Activated T-cell treated with anti-CD3 and anti-CD28 coated beads, Interleukin-2, amount 50 U/mL, for 4 hours (primary cell): ENCODE results near the gene MDH2. TPM values are rescaled to one million over a fixed set of nuclear protein-coding genes. Genes with fewer than 3 reads are reported as not detected.
A peak's percentile ranks its signal among the peaks of the same experiment; 100 is the strongest.
"Not testable (repeated sequence)": the region's sequence is repeated elsewhere in the genome, so short reads cannot be mapped to it uniquely, and the experiment has no call there.

Experiments
- ATAC-seq, 2 donors: fragments of 200-7000 bp; cut with Tn5 transposase; one replicate each; pipeline ENCODE4 v1.10.0; 2021
- DNase-seq: peaks from one replicate; pipeline ENCODE4 v3.0.0-alpha.2; 2020
- H3K27me3 Mint-ChIP-seq: one replicate; pipeline ENCODE4 v1.8.0; 2021; ENCODE audit warnings: low read depth, mixed read lengths
- H3K36me3 Mint-ChIP-seq: one replicate; pipeline ENCODE4 v1.8.0; 2022; ENCODE audit warnings: mixed read lengths; ENCODE audit not compliant: insufficient read depth
- H3K4me1 Mint-ChIP-seq: one replicate; pipeline ENCODE4 v1.8.0; 2021; ENCODE audit warnings: low read depth, mixed read lengths
- H3K4me3 Mint-ChIP-seq: one replicate; pipeline ENCODE4 v1.8.0; 2021; ENCODE audit warnings: mild to moderate bottlenecking, moderate library complexity, mixed read lengths
- H3K9me3 Mint-ChIP-seq: one replicate; pipeline ENCODE4 v1.8.0; 2021; ENCODE audit warnings: mixed read lengths
- total RNA-seq, 3 donors: library from RNA; stranded (reverse); gene quantifications; one replicate each; pipeline ENCODE4 v1.2.1, GENCODE V29; 2021

MDH2 gene, protein sequence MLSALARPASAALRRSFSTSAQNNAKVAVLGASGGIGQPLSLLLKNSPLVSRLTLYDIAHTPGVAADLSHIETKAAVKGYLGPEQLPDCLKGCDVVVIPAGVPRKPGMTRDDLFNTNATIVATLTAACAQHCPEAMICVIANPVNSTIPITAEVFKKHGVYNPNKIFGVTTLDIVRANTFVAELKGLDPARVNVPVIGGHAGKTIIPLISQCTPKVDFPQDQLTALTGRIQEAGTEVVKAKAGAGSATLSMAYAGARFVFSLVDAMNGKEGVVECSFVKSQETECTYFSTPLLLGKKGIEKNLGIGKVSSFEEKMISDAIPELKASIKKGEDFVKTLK
- 100 to 1,000 TPM; 274 to 310 (median 296) TPM for total RNA-seq

DNA sequence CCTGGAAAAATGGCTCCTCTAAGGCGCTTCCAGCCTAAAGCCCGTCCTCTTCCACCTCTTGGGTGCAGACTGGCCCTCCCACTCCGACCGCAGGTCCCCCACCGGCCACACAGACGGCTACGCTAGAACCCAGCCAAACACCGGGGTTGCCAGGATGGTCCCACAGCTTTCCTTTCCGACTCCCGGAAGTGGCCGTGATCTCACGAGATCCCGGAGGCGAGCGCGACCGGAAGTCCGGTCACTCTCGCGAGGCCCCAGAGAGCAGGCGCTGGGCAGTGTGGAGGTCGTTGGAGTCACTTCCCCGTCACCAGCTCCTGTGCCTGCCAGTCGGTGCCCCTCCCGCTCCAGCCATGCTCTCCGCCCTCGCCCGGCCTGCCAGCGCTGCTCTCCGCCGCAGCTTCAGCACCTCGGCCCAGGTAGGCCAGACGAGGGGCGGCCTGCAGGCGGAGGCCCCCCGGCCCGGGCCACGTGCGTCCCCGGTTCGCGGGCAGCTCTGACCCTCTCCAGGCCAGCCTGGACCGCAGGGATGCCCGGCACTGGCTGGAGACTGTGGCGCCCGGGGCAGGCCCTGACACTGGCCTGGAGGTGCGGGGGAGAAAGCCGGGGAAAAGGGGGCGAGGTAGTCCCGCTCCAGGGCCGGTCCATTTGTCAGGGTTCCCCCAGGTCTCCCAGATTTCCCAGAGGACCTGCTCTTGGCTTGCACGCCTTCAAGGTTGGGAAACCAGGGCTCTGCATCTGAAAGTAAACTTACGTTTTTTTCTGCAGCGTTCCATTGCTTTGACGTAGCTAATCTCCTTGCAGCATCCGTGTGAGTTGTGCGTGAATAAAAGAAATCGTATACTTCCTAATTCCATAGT lies at the start of gene MDH2, which contains the start of gene STYXL1:
TSS of gene MDH2 (plus strand) at position 296 of the 857 bp plus-strand sequence. CDS start at position 351, 55 bp downstream.
TSS of gene STYXL1 (minus strand) at position 190 of the 857 bp plus-strand sequence. CDS start 17,477 bp downstream, outside the sequence.
- Mint-ChIP-seq H3K9me3 (no peaks in the 10 kb centered on the region), H3K4me1 (peaks cover 51% of the 10 kb centered on the region), H3K4me3 (peak within 1 kb of the TSS; percentile 98), H3K36me3 (peaks cover 28% of the 10 kb centered on the region), H3K27me3 (no peaks in the 10 kb centered on the region)
- DNase-seq (peak; percentile 78), ATAC-seq (peak; percentile 96)

DNA sequence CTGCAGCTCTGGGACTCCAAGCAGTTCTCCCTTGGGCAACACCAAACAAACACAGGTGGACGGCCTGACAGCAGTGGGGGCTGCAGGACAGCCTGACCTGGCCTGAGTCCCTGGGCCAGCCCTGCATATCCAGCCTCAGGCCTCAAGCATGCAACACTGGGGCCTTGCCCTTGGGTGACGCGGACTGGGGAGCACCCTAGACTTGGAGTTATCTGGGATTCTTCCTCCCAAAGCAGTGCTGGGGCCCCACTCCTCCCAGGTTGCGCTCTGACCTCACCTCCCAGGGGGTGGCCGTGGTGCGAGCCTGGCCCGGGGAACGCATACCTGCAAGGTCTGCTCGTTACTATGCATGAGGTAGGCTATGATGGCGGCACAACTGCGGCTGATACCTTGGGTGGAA lies 47.3 kb upstream of the MDH2 start:
- no peak for DNase-seq
- ATAC-seq, result no peak
- no peak overlapping the region for H3K4me3 Mint-ChIP-seq
- H3K36me3 Mint-ChIP-seq, result peaks cover 15% of the 10 kb centered on the region
- peaks cover 16% of the 10 kb centered on the region for H3K4me1 Mint-ChIP-seq
- no peaks in the 10 kb centered on the region for H3K9me3 Mint-ChIP-seq
- no peaks in the 10 kb centered on the region for H3K27me3 Mint-ChIP-seq

DNA sequence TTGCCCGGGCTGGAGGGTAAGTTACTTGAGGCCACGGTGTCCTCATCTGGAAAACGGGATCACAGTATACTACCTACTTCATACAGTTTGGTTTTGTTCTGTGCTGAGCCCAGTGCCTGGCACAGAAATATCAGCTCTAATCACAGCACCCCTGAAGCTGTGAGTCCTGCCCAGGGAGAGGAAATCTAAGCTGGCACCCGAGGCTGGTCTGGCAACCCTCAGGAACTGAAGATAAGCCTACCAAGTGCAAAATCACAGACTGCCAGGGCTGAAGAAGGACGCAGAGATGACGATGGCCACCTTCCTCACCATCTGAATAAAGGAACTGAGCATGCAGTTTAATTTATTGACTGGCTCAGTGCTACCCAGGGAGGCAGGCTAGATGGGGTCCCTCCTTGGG lies 45.8 kb upstream of the MDH2 start:
- Mint-ChIP-seq H3K27me3 (no peaks in the 10 kb centered on the region), H3K4me1 (peaks cover 10% of the 10 kb centered on the region), H3K4me3 (no peak overlapping the region), H3K36me3 (peaks cover 10% of the 10 kb centered on the region), H3K9me3 (no peaks in the 10 kb centered on the region)
- DNase-seq, result no peak
- no peak for ATAC-seq

DNA sequence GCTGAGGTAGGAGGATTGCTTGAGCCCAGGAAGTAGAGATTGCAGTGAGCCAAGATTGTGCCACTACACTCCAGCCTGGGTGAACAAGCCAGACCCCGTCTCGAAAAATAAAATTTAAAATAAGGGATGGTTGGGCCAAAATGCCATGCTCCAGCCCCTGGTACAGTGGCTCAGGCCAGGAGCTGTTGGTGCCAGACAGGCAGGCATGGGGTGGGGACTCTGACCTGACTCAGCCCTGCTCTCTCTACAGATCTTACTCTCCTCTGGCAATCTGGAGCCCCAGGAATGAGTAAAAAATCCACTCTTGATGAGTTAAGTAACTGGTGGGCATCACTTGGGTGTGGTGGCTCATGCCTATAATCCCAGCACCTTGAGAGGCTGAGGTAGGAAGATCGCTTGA lies 45.1 kb upstream of the MDH2 start:
- no peak for ATAC-seq
- H3K27me3 Mint-ChIP-seq, result no peaks in the 10 kb centered on the region
- H3K4me1 Mint-ChIP-seq, result peaks cover 4% of the 10 kb centered on the region
- no peak for DNase-seq
- H3K36me3 Mint-ChIP-seq, result peaks cover 10% of the 10 kb centered on the region
- H3K9me3 Mint-ChIP-seq, result no peaks in the 10 kb centered on the region
- H3K4me3 Mint-ChIP-seq, result no peak overlapping the region

DNA sequence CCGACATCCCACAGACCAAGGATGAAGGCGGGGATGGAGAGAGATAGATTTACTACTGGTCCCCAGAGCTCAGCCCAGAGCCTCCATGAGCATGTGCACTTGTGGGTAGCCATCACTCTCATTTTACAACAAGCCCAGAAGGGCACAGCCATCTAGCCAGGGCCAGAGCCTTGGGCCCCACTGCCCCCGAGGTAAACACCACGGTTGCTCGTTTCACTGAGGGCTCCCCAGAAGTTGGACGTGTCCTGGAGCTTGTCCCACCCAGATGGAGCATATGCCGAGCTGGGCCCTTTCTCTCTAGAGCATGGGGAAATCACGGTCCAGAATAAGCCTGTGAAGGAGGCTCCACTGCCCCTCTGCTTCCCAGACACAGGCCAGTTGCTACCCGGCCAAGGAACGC lies 44.6 kb upstream of the MDH2 start:
- Mint-ChIP-seq H3K4me3 (no peak overlapping the region), H3K4me1 (peaks cover 7% of the 10 kb centered on the region), H3K27me3 (no peaks in the 10 kb centered on the region), H3K36me3 (peaks cover 10% of the 10 kb centered on the region), H3K9me3 (no peaks in the 10 kb centered on the region)
- DNase-seq, result no peak
- no peak for ATAC-seq

DNA sequence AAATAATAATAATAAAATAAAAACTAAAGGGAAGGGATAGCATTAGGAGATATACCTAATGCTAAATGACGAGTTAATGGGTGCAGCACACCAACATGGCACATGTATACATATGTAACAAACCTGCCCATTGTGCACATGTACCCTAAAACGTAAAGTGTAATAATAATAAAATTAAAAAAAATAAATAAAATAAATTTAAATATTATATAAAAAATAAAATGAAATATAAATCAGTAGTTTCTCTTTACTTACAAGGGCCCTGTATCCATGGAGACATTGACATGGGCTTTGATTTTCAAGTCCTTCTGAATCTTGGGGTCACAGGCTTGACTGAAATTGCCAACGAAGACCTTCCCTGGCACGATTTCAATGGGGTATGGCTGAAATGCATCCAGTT lies 42.9 kb upstream of the MDH2 start:
- H3K4me3 Mint-ChIP-seq, ATAC-seq, H3K9me3 Mint-ChIP-seq, DNase-seq, H3K27me3 Mint-ChIP-seq: not testable (repeated sequence)
- H3K36me3 Mint-ChIP-seq, result peaks cover 10% of the 10 kb centered on the region
- H3K4me1 Mint-ChIP-seq, result peaks cover 20% of the 10 kb centered on the region

DNA sequence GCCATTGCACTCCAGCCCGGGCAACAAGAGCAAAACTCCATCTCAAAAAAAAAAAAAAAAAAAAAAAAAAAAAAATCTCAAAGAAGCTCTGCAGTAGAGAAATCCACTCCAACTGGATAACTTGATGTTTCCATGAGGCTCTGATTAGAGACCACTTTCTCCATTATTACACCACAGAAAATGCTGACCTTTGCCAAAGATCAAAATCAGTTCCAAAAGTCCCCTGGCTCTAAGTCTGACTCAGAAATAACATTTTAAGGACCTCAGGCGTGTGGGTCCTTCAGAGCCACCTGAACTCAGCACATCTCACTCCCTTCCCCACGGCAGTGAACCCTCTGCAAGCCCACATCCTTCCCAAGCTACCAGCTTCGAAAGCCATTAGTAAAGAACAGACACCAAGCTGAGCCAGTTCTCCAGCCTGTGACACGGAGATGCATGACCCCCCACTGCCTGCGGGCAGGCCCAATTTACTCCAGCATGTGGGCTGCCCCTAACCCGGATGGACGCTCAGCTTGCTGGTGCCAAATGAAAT lies 39.7 kb upstream of the MDH2 start:
- H3K36me3 Mint-ChIP-seq, result peaks cover 7% of the 10 kb centered on the region
- no peaks in the 10 kb centered on the region for H3K9me3 Mint-ChIP-seq
- DNase-seq (no peak), ATAC-seq (no peak)
- H3K4me1 Mint-ChIP-seq, result peaks cover 32% of the 10 kb centered on the region
- no peaks in the 10 kb centered on the region for H3K27me3 Mint-ChIP-seq
- H3K4me3 Mint-ChIP-seq, result no peak overlapping the region

DNA sequence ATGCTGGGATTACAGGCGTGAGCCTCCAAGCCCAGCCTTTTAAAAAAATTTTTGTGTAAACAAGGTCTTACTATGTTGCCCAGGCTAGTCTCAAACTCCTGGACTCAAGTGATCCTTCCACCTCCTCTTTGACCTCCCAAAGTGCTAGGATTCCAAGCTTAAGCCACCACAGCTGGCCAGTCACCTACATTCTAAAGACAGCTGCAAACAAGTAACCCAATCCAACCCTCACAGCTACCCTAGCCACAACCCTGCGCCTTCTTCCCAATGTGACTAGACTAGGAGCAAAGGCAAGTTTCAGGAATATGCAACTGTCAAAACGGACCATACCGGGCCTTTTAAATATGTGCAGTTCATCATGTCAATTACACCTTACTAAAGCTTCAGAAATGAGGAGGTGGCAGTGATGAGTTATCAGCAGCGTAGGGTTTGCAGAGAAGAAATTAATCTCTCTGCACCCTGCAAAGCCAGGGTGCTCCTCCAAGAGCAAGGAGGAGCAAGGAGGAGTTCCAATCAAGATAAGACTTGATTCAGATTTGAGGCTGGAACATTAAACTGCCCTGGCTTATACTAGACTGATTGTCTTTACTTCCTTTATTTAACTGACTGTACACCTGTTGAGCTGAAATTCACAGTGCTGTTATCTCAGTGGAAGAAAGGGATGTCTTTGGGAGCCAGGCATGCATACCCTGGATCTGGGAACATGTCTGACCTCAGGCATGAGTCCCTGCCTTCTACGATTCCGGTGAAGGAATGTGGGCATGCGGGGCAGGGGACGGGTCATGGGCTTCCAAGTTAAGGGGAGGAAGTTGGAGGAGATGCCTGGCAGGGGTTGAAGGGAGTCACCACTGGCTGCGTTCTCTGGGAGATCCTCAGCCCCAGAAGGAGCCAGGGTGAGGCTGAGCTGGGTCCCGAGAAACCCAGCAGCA lies 38.0 kb upstream of the MDH2 start:
- no peak for DNase-seq
- peaks cover 9% of the 10 kb centered on the region for H3K36me3 Mint-ChIP-seq
- H3K27me3 Mint-ChIP-seq, result no peaks in the 10 kb centered on the region
- H3K9me3 Mint-ChIP-seq, result no peaks in the 10 kb centered on the region
- no peak for ATAC-seq
- peak overlapping the region; percentile 55 for H3K4me3 Mint-ChIP-seq
- peaks cover 32% of the 10 kb centered on the region for H3K4me1 Mint-ChIP-seq

DNA sequence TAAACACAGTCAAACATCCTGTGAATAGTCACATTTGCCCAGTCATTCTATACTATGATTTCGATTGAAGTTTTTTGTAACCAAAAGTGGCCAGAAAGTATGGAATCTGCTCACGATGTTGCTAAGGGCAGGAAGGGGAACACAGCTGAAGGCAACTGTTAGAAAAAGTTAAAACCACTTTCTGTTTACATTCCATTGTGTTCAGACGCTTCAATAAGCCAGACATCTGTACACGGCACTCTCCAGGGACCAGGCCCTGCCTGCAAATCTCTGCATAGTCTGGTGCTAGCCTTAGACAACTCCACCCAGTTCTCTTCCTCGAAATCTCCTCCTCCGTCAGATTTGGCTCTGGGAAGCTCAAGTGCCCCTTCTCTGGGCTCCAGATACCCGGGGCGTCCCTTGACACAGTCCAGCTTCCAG lies 36.5 kb upstream of the MDH2 start:
- Mint-ChIP-seq H3K4me3 (no peak overlapping the region), H3K36me3 (peaks cover 12% of the 10 kb centered on the region), H3K9me3 (no peaks in the 10 kb centered on the region), H3K4me1 (peaks cover 32% of the 10 kb centered on the region), H3K27me3 (no peaks in the 10 kb centered on the region)
- ATAC-seq (no peak), DNase-seq (no peak)

DNA sequence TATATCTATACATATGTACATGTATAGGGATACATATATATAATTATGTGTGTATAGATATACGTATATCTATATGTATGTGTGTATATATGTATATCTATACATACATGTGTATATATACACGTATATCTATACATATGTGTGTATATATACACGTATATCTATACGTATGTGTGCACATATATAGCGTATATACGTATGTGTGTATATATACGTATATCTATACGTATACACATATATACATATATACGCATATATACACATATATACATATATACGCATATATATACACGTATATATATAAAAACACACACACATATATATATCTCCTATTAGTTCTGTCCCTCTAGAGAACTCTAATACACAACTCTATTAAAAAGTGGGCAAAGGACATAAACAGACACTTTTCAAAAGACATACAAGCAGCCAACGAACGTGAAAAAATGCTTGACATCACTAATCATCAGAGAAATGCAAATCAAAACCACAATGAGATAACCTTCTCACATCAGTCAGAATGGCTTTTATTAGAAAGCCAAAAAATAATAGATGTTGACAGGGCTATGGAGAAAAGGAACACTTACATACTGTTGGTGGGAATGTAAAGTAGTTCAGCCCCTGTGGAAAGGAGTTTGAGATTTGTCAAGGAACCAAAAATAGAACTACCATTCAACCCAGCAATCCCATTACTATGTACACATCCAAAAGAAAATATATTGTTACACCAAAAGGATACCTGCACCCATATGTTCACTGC lies 31.5 kb upstream of the MDH2 start:
- Mint-ChIP-seq H3K4me3 (no peak overlapping the region), H3K4me1 (peaks cover 11% of the 10 kb centered on the region), H3K27me3 (no peaks in the 10 kb centered on the region), H3K9me3 (no peaks in the 10 kb centered on the region), H3K36me3 (peaks cover 21% of the 10 kb centered on the region)
- no peak for ATAC-seq
- DNase-seq, result no peak

DNA sequence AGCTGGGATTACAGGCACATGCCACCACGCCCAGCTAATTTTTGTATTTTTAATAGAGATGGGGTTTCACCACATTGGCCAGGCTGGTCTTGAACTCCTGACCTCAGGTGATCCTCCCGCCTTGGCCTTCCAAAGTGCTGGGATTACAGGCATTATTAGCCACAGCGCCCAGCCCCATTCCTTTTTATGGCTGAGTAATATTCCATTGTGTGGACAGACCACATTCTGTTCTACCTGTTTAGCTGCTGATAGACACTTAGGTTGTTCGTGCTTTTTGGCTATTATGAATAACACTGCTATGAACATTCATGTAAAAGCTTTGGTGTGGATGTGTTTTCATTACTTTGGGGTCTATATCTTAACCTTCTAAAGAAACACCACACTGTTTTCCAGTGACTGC lies 29.4 kb upstream of the MDH2 start:
- Mint-ChIP-seq H3K36me3 (peaks cover 25% of the 10 kb centered on the region), H3K4me1 (peaks cover 12% of the 10 kb centered on the region)
- not testable (repeated sequence) for H3K27me3 Mint-ChIP-seq, DNase-seq, ATAC-seq, H3K4me3 Mint-ChIP-seq, H3K9me3 Mint-ChIP-seq

DNA sequence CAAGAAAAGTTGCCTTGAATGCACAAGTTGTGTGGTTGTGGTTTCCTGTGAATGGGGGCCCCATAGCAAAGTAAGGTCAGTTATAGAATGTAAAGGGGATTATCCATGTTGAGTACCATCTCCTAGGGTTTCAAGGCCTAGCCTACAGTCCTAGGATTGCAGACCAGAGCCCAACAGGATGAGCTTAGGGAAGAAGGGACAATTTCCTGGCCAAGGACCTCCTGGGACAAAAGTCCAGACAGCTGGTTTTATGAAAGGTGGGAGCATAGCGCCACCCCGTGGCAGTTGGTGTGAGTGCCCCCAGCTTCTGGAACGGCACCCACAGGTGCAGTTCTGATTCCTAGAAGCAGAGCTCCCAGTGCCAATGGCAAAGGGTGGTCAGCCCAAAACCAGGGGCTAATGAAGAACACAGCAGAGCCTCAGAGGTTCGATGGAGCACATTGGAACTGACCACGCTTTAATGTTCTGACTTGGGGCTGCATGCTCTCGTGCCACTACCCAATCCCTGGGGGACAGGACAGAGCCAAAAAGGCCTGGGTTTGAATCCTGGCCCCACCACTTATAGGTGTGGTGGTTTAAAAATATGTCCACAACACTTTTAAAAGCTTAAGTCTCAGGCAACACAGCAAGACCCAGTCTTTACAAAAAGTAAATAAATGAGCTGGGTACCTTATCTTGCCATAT lies 27.7 kb upstream of the MDH2 start:
- ATAC-seq (peak; percentile 70 to 72), DNase-seq (peak; percentile 69)
- Mint-ChIP-seq H3K4me3 (no peak overlapping the region), H3K36me3 (peaks cover 22% of the 10 kb centered on the region), H3K9me3 (no peaks in the 10 kb centered on the region), H3K27me3 (no peaks in the 10 kb centered on the region), H3K4me1 (peaks cover 12% of the 10 kb centered on the region)
